ENCODE results near the gene MROH2A. TPM values are rescaled to one million over a fixed set of nuclear protein-coding genes. Genes with fewer than 3 reads are reported as not detected.
"Not testable (repeated sequence)": the region's sequence is repeated elsewhere in the genome, so short reads cannot be mapped to it uniquely, and the experiment has no call there.

The MROH2A gene
- total and polyA plus RNA-seq, 2 experiments from 2014 or later, result not detected

DNA sequence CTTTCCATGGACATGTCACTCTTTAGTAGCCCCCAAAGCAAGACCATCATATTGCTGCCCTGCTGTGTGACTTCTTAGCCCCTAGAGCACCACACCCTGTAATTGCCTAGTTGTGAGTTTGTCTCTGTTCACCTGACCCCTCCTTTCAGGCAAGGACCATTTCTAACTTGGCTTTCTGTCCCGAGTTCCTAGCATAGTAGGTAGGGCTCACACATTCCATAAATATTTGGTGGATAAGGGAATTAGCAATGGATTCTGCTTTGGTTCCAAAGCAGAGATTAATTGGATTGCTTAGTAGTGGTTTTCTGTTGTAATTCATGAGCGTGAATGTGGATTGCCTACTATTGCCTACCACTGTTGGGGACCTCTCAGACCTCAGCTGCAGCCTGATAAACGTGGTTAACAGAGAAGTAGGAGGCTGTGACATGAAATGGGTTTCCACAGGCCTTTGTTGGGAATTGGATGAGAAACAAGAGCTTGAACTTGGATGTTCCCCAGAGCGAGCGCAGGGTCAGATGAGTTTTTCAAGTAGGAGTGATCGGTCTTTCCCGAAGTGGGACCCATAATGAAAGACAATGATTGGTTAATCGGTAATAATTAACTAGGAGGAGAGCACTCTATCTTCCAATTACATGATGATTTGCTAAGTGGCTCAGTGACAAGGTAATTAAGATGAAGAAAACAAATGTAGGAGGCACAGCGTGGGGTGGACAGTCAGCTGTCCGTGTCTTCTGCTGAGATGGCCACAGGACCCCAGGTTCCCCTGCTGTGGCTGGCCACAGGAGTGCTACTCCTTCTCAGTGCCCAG, 31.5 kb upstream of the MROH2A start:
- H3F3A ChIP-seq (ENCODE audit: insufficient read depth), result no peaks in the 10 kb centered on the region
- H3K9me2 ChIP-seq (ENCODE audit: insufficient read depth), result no peaks in the 10 kb centered on the region
- H3K9ac ChIP-seq, result no peak overlapping the region
- H3K4me2 ChIP-seq (ENCODE audit: unreplicated experiment), result no peak overlapping the region
- no peak for DNase-seq
- H2AFZ ChIP-seq, result no peak overlapping the region
- WGBS, 2 experiments (ENCODE audit: low coverage in 1 of 2, low lambda C conversion rate in 2 of 2, missing lambda C conversion rate in 2 of 2), result 41 to 44% methylated on average over 10 of the region's 10 CpGs
- no peak overlapping the region for H3K4me3 ChIP-seq
- H3K36me3 ChIP-seq (ENCODE audit: low read depth), result no peaks in the 10 kb centered on the region
- H3K79me2 ChIP-seq (ENCODE audit: insufficient read depth), result no peaks in the 10 kb centered on the region
- no peaks in the 10 kb centered on the region for H3K4me1 ChIP-seq (ENCODE audit: insufficient read depth)
- in situ Hi-C loops (cut with MboI), result no loop called here
- TF ChIP-seq EZH2phosphoT487 (IDR thresholded peaks at IDR 0.05; ENCODE audit: insufficient read depth, low read depth) (no peak), EZH2 (IDR thresholded peaks at IDR 0.05; ENCODE audit: insufficient read depth, poor library complexity, severe bottlenecking) (no peak)
- H4K20me1 ChIP-seq (ENCODE audit: insufficient read depth), result no peaks in the 10 kb centered on the region
- H3K27ac ChIP-seq, result no peak overlapping the region
- H3K27me3 ChIP-seq (replicated peaks; ENCODE audit: insufficient read depth), result no peaks in the 10 kb centered on the region; the same call in 1 of the 2 replicates
- H3K9me3 ChIP-seq (ENCODE audit: low read depth), result no peaks in the 10 kb centered on the region

DNA sequence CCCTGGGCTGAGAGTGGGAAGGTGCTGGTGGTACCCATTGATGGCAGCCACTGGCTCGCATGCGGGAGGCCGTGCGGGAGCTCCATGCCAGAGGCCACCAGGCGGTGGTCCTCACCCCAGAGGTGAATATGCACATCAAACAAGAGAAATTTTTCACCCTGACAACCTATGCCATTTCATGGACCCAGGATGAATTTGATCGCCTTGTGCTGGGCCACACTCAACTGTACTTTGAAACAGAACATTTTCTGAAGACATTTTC, 30.9 kb upstream of the MROH2A start:
- H3K4me2 ChIP-seq (ENCODE audit: unreplicated experiment), result no peak overlapping the region
- no peaks in the 10 kb centered on the region for H3K9me2 ChIP-seq (ENCODE audit: insufficient read depth)
- H3F3A ChIP-seq (ENCODE audit: insufficient read depth), result no peaks in the 10 kb centered on the region
- WGBS, 2 experiments (ENCODE audit: low coverage in 1 of 2, low lambda C conversion rate in 2 of 2, missing lambda C conversion rate in 2 of 2), result 60 to 61% methylated on average over 6 of the region's 6 CpGs
- H3K27me3 ChIP-seq (replicated peaks; ENCODE audit: insufficient read depth), result no peaks in the 10 kb centered on the region; the same call in 1 of the 2 replicates
- H3K9me3 ChIP-seq (ENCODE audit: low read depth), result no peaks in the 10 kb centered on the region
- H3K27ac ChIP-seq, result no peak overlapping the region
- no peak overlapping the region for H3K9ac ChIP-seq
- TF ChIP-seq EZH2phosphoT487 (IDR thresholded peaks at IDR 0.05; ENCODE audit: insufficient read depth, low read depth) (no peak), EZH2 (IDR thresholded peaks at IDR 0.05; ENCODE audit: insufficient read depth, poor library complexity, severe bottlenecking) (no peak)
- H3K4me1 ChIP-seq (ENCODE audit: insufficient read depth), result no peaks in the 10 kb centered on the region
- H3K79me2 ChIP-seq (ENCODE audit: insufficient read depth), result no peaks in the 10 kb centered on the region
- no peak for DNase-seq
- H4K20me1 ChIP-seq (ENCODE audit: insufficient read depth), result no peaks in the 10 kb centered on the region
- H3K4me3 ChIP-seq, result no peak overlapping the region
- H3K36me3 ChIP-seq (ENCODE audit: low read depth), result no peaks in the 10 kb centered on the region
- in situ Hi-C loops (cut with MboI), result no loop called here
- no peak overlapping the region for H2AFZ ChIP-seq

DNA sequence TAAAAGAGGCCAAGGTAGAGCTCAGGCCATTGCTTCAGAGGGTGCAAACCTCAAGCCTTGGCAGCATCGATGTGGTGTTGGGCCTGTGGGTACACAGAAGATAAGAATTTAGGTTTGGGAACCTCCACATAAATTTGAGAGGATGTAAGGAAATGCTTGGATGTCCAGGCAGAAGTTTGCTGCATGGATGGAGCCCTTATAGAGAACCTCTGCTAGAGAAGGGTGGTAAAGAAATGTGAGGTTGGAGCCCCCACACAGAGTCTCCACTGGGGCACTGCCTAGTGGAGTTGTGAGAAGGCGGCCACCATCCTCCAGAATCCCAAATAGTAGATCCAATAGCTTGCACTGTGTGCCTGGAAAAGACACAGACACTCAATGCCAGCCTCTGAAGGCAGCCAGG, 27.4 kb upstream of the MROH2A start:
- H3K4me3 ChIP-seq; H3K4me2 ChIP-seq (ENCODE audit: unreplicated experiment); H3K9me3 ChIP-seq (ENCODE audit: low read depth); H3K79me2 ChIP-seq (ENCODE audit: insufficient read depth); H3F3A ChIP-seq (ENCODE audit: insufficient read depth); H3K9me2 ChIP-seq (ENCODE audit: insufficient read depth); H4K20me1 ChIP-seq (ENCODE audit: insufficient read depth); DNase-seq; H3K36me3 ChIP-seq (ENCODE audit: low read depth); in situ Hi-C loops (cut with MboI); H3K9ac ChIP-seq; H2AFZ ChIP-seq; H3K27ac ChIP-seq; H3K4me1 ChIP-seq (ENCODE audit: insufficient read depth); H3K27me3 ChIP-seq (replicated peaks; ENCODE audit: insufficient read depth): not testable (repeated sequence)
- WGBS, 2 experiments (ENCODE audit: low coverage in 1 of 2, low lambda C conversion rate in 2 of 2, missing lambda C conversion rate in 2 of 2), result 6 to 13% methylated on average over 2 of the region's 2 CpGs

DNA sequence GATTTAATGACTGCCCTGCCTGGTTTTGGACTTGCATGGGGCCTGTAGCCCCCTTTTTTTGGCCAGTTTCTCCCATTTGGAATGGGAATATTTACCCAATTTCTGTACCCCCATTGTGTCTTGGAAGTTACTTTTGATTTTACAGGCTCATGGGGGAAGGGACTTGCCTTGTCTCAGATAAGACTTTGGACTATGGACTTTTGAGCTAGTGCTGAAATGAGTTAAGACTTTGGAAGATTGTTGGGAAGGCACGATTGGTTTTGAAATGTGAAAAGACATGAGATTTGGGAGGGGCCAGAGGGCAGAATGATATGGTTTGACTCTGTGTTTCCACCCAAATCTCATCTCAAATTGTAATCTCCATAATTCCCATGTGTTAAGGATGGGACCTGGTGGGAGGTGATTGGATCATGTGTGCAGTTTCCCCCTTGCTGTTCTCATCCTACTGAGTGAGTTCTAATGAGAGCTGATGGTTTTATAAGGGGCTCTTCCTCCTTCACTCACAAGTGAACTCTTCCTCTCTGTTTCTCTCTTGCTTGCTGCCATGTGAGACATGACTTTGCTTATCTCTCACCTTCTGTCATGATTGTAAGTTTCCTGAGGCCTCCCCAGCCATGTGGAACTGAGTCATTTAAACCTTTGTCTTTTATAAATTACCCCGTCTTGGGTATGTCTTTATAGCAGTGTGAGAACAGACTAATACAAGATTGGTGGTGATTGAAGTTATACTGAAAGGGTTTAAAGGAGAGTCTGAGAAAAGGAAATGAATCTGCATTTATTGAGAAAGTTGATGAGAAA, 26.7 kb upstream of the MROH2A start:
- H3K79me2 ChIP-seq (ENCODE audit: insufficient read depth); DNase-seq; H3K9me2 ChIP-seq (ENCODE audit: insufficient read depth); H3K27ac ChIP-seq; in situ Hi-C loops (cut with MboI); H2AFZ ChIP-seq; H3K4me3 ChIP-seq; H3K9me3 ChIP-seq (ENCODE audit: low read depth); H3K27me3 ChIP-seq (replicated peaks; ENCODE audit: insufficient read depth); H3F3A ChIP-seq (ENCODE audit: insufficient read depth); H4K20me1 ChIP-seq (ENCODE audit: insufficient read depth); H3K4me2 ChIP-seq (ENCODE audit: unreplicated experiment); H3K36me3 ChIP-seq (ENCODE audit: low read depth); H3K4me1 ChIP-seq (ENCODE audit: insufficient read depth); H3K9ac ChIP-seq: not testable (repeated sequence)
- 18 to 21% methylated on average over 2 of the region's 2 CpGs for WGBS, 2 experiments (ENCODE audit: low coverage in 1 of 2, low lambda C conversion rate in 2 of 2, missing lambda C conversion rate in 2 of 2)
